K562 (cell line): ENCODE measurements around the gene PHLDA3. TPM values are rescaled to one million over a fixed set of nuclear protein-coding genes. Genes with fewer than 3 reads are reported as not detected.

Experiments
- ATAC-seq: fragments of 200-7000 bp; cut with Tn5 transposase; 3 replicates; pipeline ENCODE4 v1.9.1; 2020; ENCODE audit warnings: moderate library complexity
- BruUV-seq: library from RNA; stranded (reverse); fragments of 400-500 nt; replicated peaks from 2 replicates; lab custom pipeline; 2021; lab: Mats Ljungman, UMichigan
- CTCF ChIA-PET: fragments of 300-600 bp; formaldehyde crosslinking; extraction: SDS; loops from one replicate; lab custom pipeline; 2021; ENCODE audit warnings: low intra/inter-chr PET ratio; lab: Yijun Ruan, JAX
- POLR2A ChIA-PET: fragments of 300-600, 350-650 bp; sonication (Branson Sonifier 250); formaldehyde crosslinking; extraction: SDS; loops from one replicate; lab custom pipeline; 2021; ENCODE audit warnings: antibody characterized with exemption, inconsistent platforms; lab: Yijun Ruan, JAX
- DNase-seq, 4 experiments: peaks; one replicate each; pipeline versions ENCODE4 v3.0.0 to v3.0.0-alpha.2; 2011 to 2018; ENCODE audit warnings: low spot score in 3 of 4, mixed read lengths in 3 of 4; ENCODE audit errors: extremely low read depth in 1 of 4
- FAIRE-seq: peaks from 2 replicates; lab custom pipeline; 2011; peaks lifted over from hg19 to GRCh38; lab: Jason Lieb, UNC
- H2AFZ ChIP-seq: 2 replicates; pipeline ENCODE4 v1.6.0; 2011; ENCODE audit warnings: low read depth, low read length, control low read depth, inconsistent platforms
- H3K27ac ChIP-seq: fragments of 200-600 bp; 3 replicates; pipeline ENCODE4 v1.8.0; 2011; ENCODE audit warnings: low read depth, mild to moderate bottlenecking, control low read depth, inconsistent platforms, low read length, moderate library complexity, mixed read lengths; ENCODE audit errors: extremely low read depth
- H3K27me3 ChIP-seq, 2 experiments: fragments of 300-600 bp in 1 of 2; 2 replicates in 1 of 2; 3 replicates in 1 of 2; pipeline versions ENCODE4 v1.6.0 to v1.8.0; 2011; ENCODE audit warnings: inconsistent platforms in 2 of 2, low read length in 2 of 2, mild to moderate bottlenecking in 1 of 2, mixed read lengths in 1 of 2, moderate library complexity in 1 of 2; ENCODE audit not compliant: control insufficient read depth in 2 of 2, insufficient read depth in 2 of 2
- H3K36me3 ChIP-seq: fragments of 300-600 bp; 3 replicates; pipeline ENCODE4 v1.8.0; 2011; ENCODE audit warnings: mild to moderate bottlenecking, low read length, inconsistent platforms; ENCODE audit not compliant: control insufficient read depth, insufficient read depth
- H3K4me1 ChIP-seq, 2 experiments: fragments of 200-600 bp in 1 of 2; replicated peaks in 1 of 2; 2 replicates in 1 of 2; 3 replicates in 1 of 2; pipeline versions ENCODE4 v1.5.1 to v1.8.0; 2011; ENCODE audit warnings: inconsistent platforms in 2 of 2, low read length in 2 of 2, mild to moderate bottlenecking in 1 of 2, mixed read lengths in 1 of 2, moderate library complexity in 1 of 2; ENCODE audit not compliant: control insufficient read depth in 2 of 2, insufficient read depth in 2 of 2
- H3K4me2 ChIP-seq: 2 replicates; pipeline ENCODE4 v1.6.1; 2011; ENCODE audit warnings: low read length, control low read depth, inconsistent platforms, mixed read lengths; ENCODE audit not compliant: insufficient read depth
- H3K4me3 ChIP-seq: fragments of 200-600 bp; sonication (generic), shearing (Covaris generic); 2 replicates; pipeline ENCODE4 v1.5.1; 2016; ENCODE audit warnings: control low read depth, inconsistent platforms
- H3K79me2 ChIP-seq: fragments of 200-600 bp; 3 replicates; pipeline ENCODE4 v1.8.0; 2011; ENCODE audit warnings: low read length, inconsistent platforms; ENCODE audit not compliant: control insufficient read depth, insufficient read depth
- H3K9ac ChIP-seq, 2 experiments: 2 replicates each; pipeline versions ENCODE4 v1.6.0 to v1.6.1; 2011; ENCODE audit warnings: low read depth in 2 of 2, low read length in 2 of 2, control low read depth in 1 of 2, inconsistent platforms in 1 of 2, mild to moderate bottlenecking in 1 of 2, mixed read lengths in 1 of 2; ENCODE audit not compliant: insufficient read depth in 1 of 2
- H3K9me1 ChIP-seq: one replicate; pipeline ENCODE4 v1.6.0; 2011; ENCODE audit warnings: inconsistent platforms, mild to moderate bottlenecking, low read length, moderate library complexity; ENCODE audit not compliant: control insufficient read depth, insufficient read depth
- H3K9me3 ChIP-seq: replicated peaks from 2 replicates; pipeline ENCODE4 v1.5.1; 2011; ENCODE audit warnings: low read depth, low read length, inconsistent platforms; ENCODE audit not compliant: control insufficient read depth, insufficient read depth
- H4K20me1 ChIP-seq: replicated peaks from 2 replicates; pipeline ENCODE4 v1.6.1; 2011; ENCODE audit warnings: low read length, inconsistent platforms, mixed read lengths; ENCODE audit not compliant: control insufficient read depth, insufficient read depth
- CBX3 ChIP-seq, 2 experiments: IDR thresholded peaks; 1 replicate in 1 of 2; 2 replicates in 1 of 2; pipeline ENCODE4 v1.6.1; 2012; ENCODE audit warnings: inconsistent platforms in 2 of 2, low read length in 2 of 2, borderline replicate concordance in 1 of 2, control low read depth in 1 of 2
- NFE2 ChIP-seq: IDR thresholded peaks from 2 replicates; pipeline ENCODE4 v1.6.1; 2014; ENCODE audit warnings: antibody characterized with exemption, low read depth
- WGBS: fragments of 100-300 bp; shearing (Covaris generic); methylation state at CpG from one replicate; pipeline ENCODE4 v1.1.6; 2016; ENCODE audit warnings: low coverage, mixed read lengths; ENCODE audit not compliant: insufficient coverage; ENCODE audit errors: missing lambda C conversion rate; 5-methylcytosine and 5-hydroxymethylcytosine counted together
- in situ Hi-C: fragments of 300-500 bp; cut with MboI; formaldehyde crosslinking; loops from 4 replicates; pipeline ENCODE4 v1.15.0; 2018; ENCODE audit warnings: inconsistent platforms, mixed read lengths
- intact Hi-C: fragments of 100-400 bp; cut with micrococcal nuclease; formaldehyde crosslinking; loops from 2 replicates; pipeline ENCODE4 v1.14.2; 2022
- polyA plus RNA-seq, 8 experiments: library from polyadenylated mRNA; depleted of rRNA in 4 of 8; stranded (reverse) in 5 of 8; unstranded in 3 of 8; fragments of >200 nt; fragmentation: Nextera tagmentation in 2 of 8; fragmentation: Illumina TruSeq in 1 of 8; extraction: Ambion mirVana in 2 of 8; extraction: Trizol in 1 of 8; gene quantifications; 2 replicates each; pipeline versions ENCODE4 v1.2.1 to v1.2.3, GENCODE V29; 2011 to 2014; ENCODE audit warnings: inconsistent platforms in 1 of 8, missing spikeins in 1 of 8
- total RNA-seq, 7 experiments: library from RNA; depleted of rRNA in 6 of 7; stranded (reverse); fragments of >200 nt in 6 of 7; fragmentation: Illumina TruSeq in 2 of 7; extraction: Trizol in 2 of 7; gene quantifications; 2 replicates each; pipeline versions ENCODE4 v1.2.1 to v1.2.3, GENCODE V29; 2011 to 2021; ENCODE audit warnings: low replicate concordance in 1 of 7

Gene PHLDA3
- total and polyA plus RNA-seq, 9 of the 15 experiments (the other 6 are each of a cell fraction or from before 2014, with no cell fraction given) = 0.11 to 0.27 TPM; not detected in 7

GRCh38 chr1:201429736-201430501 lies 39.1 kb downstream of the PHLDA3 start (continued):
- TF ChIP-seq CBX3 (IDR thresholded peaks at IDR 0.05; ENCODE audit: borderline replicate concordance in 1 of 2, low read length in 2 of 2) = no peak
- TF ChIP-seq, all 486 proteins: peak for 0

- no peaks in the 10 kb centered on the region for H3K79me2 ChIP-seq
- no peak overlapping the region for H3K4me3 ChIP-seq
- H4K20me1 ChIP-seq = no peaks in the 10 kb centered on the region; the same call in none of the 2 replicates
- no peak overlapping the region for H3K4me2 ChIP-seq
- FAIRE-seq (no peak), DNase-seq (no peak), ATAC-seq (no peak)
- POLR2A ChIA-PET = interaction anchor here (0.7 kb wide), 1 partner anchor 133 kb away, joined by 3 read pairs; no protein-coding TSS in a partner anchor
- no peaks in the 10 kb centered on the region for H3K36me3 ChIP-seq
- H3K27ac ChIP-seq = no peak overlapping the region
- H3K9me3 ChIP-seq = no peaks in the 10 kb centered on the region
- intact Hi-C loops (no loop called here), in situ Hi-C loops (no loop called here)
- no peak overlapping the region for H3K9ac ChIP-seq
- no TSS peak for BruUV-seq
- 0% methylated on average over 5 of the region's 6 CpGs for WGBS
- CTCF ChIA-PET = no interaction called here
- TF ChIP-seq NFE2 = no peak
- peaks cover 37 to 60% of the 10 kb centered on the region in 2 experiments; a peak in 4 of 5 replicates for H3K27me3 ChIP-seq
- no peaks in the 10 kb centered on the region for H3K9me1 ChIP-seq
- peaks cover 0 to 5% of the 10 kb centered on the region in 2 experiments; a peak in 1 of 5 replicates for H3K4me1 ChIP-seq
- H2AFZ ChIP-seq = no peak overlapping the region
Observed at GRCh38 chr1:201427963-201428362, 41.0 kb downstream of the PHLDA3 start.
